ENCODE data around the gene PMPCA.

- no peak for TF ChIP-seq CTCF (IDR thresholded peaks at IDR 0.05)
- TF ChIP-seq POLR2A (IDR thresholded peaks at IDR 0.05), result peak; percentile 23
Observed at GRCh38 chr9:136373300-136374182, 36.9 kb upstream of the PMPCA start, which contains the start of gene CARD9.
